ENCODE data around the gene CNGA3.
"Not testable (repeated sequence)": the region's sequence is repeated elsewhere in the genome, so short reads cannot be mapped to it uniquely, and the experiment has no call there.

The CNGA3 gene

GRCh38 chr2:98404556-98405250 lies 58.4 kb downstream of the CNGA3 start:
- no peak for DNase-seq (ENCODE audit: low read depth)

DNA sequence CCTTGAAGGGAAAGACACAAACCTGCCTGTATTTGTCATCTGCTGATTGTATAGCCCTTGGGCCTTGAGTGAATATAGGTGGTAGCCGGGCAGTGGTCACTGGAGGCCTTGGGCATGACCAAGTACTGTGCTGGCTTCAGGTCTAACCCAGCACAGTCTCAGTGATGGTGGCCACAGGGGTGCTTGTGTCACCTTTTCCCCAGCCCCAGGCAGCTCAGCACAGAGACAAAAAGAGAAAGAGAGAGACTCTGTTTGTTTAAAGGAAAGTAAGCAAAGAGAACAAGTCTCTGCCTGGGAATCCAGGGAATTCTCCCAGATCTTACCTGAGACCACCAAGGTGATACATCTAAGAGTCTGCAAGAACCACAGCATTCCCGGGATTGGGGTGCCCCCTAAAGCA lies 59.0 kb downstream of the CNGA3 start:
- no peak for DNase-seq (ENCODE audit: low read depth)

GRCh38 chr2:98408155-98408554 lies 61.9 kb downstream of the CNGA3 start:
- DNase-seq (ENCODE audit: low read depth), result no peak

DNA sequence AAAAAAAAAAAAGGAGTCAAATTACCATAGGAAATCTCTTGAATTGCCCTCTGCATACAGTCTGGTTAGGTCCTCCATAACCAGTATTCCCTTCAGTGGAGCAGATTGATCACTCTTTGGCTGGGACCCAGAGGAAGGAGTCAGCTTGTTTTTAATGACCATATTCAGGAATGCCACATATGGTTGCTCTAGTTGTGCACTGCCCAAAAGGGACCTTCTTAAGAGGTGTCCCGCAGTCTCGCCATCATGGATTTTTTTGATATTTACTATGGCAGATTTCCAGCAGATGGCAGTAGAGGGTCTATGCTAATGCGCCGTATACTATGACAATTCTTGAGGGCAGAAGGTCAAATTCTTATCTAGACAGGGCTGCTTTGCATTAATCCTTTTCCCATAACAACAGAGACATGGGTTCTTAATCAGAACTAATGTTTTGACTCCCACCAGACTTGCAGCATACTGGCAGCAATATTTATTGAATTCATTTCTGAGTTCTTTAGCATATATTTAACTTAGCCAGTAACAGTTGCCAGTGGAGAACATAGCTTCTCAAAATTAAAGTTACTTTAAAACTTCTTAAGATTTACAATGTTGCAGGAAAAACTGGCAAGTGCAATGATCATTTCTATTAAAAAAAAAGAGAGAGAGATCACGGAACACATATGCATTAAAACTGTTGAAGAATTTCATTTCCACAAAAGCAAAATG lies 66.6 kb downstream of the CNGA3 start:
- DNase-seq (ENCODE audit: low read depth), result peak; percentile 13

DNA sequence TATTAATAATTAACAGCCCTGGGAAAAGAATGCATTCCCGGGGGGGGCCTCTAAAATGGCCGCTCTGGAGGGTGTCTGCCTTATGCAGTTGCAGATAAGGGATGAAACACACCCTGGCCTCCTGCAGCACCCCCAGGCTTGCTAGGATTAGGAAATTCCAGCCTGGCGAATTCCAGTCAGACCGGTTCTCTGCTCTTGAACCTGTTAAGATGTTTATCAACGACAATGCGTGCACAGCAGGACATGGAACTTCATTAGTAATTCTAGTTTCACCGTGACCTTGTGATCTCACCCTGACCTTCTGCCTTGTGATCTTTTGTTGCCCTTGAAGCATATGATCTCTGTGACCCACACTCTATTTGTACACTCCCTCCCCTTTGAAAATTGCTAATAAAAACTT lies 68.0 kb downstream of the CNGA3 start:
- not testable (repeated sequence) for DNase-seq (ENCODE audit: low read depth)

GRCh38 chr2:98415719-98416248 lies 69.5 kb downstream of the CNGA3 start:
- not testable (repeated sequence) for DNase-seq (ENCODE audit: low read depth)

- DNase-seq (ENCODE audit: low read depth), result no peak
These were observed 70.3 kb downstream of the CNGA3 start for GRCh38 chr2:98416383-98417159.

DNA sequence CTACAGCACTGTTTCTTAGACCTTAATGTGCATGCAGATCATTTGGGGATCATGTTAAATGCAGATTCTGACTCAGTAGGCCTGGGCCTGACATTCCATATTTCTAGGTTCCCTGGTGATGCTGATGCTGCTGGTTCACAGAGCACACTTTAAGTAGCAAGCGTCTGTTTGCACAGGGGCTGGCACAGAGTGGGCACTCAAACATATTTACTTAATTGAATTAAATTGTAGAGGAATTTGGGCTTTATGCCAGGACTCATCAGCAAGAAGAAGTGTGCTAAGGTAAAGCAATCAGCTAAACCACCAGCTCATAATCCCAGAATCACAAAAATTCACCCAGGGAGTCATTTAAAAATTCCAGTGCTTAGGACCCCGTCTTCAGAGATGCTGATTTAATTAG lies 73.3 kb downstream of the CNGA3 start:
- no peak for DNase-seq (ENCODE audit: low read depth)

GRCh38 chr2:98419977-98420725 lies 73.9 kb downstream of the CNGA3 start:
- DNase-seq (ENCODE audit: low read depth), result no peak

DNA sequence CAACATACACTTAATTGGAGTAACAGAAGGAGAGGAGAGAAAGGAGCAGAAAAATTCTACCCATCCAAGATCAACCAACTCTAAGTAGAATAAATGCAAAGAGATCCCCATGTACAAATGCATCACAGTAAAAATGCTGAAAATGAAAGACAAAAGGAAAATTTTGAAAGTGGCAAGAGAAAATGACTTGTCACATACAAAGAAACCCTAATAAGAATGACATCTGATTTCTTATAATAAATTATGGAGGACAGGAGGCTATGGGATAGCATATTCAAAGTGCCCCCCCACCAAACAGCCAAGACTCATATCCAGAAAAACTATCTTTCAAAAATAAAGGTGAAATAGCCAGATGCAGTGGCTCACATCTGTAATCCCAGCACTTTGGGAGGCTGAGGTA lies 76.2 kb downstream of the CNGA3 start:
- no peak for DNase-seq (ENCODE audit: low read depth)

GRCh38 chr2:98426771-98427170 lies 80.5 kb downstream of the CNGA3 start:
- no peak for DNase-seq (ENCODE audit: low read depth)

GRCh38 chr2:98432145-98432544 lies 85.9 kb downstream of the CNGA3 start:
- no peak for DNase-seq (ENCODE audit: low read depth)

DNA sequence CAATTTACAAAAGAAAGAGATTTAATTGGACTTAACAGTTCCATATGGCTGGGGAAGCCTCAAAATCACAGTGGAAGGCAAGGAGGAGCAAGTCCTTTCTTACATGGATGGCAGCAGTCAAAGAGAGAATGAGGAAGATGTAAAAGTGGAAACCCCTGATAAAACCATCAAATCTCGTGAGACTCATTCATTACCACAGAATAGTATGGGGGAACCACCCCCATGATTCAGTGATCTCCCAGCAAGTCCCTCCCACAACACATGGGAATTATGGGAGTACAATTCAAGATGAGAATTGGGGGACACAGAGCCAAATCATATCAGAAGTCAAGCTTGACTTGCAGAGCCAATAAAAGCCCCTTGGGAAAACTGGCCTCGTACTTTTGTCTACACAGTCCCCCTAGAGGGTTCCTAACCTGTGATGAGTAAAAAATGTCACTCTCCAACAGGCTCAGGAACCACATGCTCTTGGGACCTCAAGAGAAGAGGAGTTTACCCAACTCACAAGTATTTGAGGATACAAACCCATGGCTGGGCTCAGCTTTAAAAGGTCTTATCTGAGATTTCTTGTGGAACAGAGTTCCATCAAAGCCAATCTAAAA lies 87.2 kb downstream of the CNGA3 start:
- DNase-seq (ENCODE audit: low read depth), result no peak

- DNase-seq (ENCODE audit: low read depth), result no peak
These were observed 88.2 kb downstream of the CNGA3 start for GRCh38 chr2:98434492-98434891.

DNA sequence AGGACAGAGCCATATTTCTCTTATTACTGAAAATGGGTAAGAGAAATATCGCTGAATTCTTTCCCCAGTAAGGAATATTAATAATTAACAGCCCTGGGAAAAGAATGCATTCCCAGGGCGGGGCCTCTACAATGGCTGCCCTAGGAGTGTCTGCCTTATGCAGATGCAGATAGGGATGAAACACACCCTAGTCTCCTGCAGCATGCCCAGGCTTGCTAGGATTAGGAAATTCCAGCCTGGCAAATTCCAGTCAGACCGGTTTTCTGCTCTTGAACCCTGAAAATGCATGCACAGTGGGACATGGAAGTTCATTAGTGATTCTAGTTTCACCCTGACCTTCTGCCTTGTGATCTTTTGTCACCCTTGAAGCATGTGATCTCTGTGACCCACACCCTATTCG lies 89.4 kb downstream of the CNGA3 start:
- DNase-seq (ENCODE audit: low read depth), result not testable (repeated sequence)

GRCh38 chr2:98436734-98437133 lies 90.5 kb downstream of the CNGA3 start:
- DNase-seq (ENCODE audit: low read depth), result no peak

GRCh38 chr2:98438190-98439133 lies 92.2 kb downstream of the CNGA3 start:
- DNase-seq (ENCODE audit: low read depth), result no peak

DNA sequence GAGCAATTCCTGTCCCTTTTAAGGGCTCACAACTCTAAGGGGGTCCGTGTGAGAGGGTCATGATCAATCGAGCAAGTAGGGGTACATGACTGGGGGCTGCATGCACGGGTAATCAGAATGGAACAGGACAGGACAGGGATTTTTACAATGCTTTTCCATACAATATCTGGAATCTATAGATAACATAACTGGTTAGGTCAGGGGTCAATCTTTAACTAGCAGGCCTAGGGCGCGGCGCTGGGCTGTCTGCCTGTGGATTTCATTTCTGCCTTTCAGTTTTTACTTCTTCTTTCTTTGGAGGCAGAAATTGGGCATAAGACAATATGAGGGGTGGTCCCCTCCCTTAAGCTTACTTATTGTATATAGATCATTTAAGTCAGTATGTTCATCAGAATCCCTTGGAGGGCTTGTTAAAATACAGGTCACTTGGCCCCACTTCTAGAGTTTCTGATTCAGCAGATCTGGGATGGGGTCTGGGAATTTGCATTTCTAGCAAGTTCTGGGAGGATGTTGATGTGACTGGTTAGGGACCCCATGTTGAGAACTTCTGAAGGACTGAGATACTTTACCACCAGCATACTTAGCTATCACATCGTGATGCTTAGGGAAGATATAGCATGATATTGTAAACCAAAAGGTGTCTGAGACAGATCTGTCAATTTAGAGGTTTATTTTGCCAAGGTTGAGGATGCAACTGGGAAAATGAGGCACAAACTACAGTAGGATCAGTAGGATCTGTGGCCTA lies 95.6 kb downstream of the CNGA3 start:
- DNase-seq (ENCODE audit: low read depth), result no peak

DNA sequence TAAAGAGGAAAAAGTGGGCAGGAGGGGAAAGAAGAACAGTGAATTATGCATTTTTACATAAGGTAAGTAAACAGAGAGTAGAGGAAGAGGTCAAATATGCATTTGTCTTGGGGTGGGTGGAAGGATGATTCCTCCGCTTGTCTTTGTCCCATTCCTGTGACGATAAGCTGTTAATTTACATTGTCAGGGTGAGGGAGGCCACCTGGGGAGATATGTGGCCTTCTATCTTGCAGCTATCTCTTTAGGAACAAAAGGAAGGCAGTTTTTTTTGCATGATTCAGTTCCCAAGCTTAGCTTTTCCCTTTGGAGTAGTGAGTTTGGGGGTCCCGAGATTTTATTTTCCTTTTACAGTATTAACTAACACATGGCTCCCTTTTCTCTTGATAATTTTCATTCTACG lies 96.2 kb downstream of the CNGA3 start:
- no peak for DNase-seq (ENCODE audit: low read depth)

All from stimulated activated CD8-positive, alpha-beta memory T cell treated with anti-CD3 and anti-CD28 coated beads, Interleukin-15, amount 100 ng/mL, for 24 hours (primary cell).